Effector memory CD4-positive, alpha-beta T cell (primary cell): ENCODE results near the gene SSU72.
"Not testable (repeated sequence)": the region's sequence is repeated elsewhere in the genome, so short reads cannot be mapped to it uniquely, and the experiment has no call there.

Experiments
- DNase-seq, 3 donors: peaks; one replicate each; pipeline ENCODE4 v3.0.0-alpha.2; 2020
- H3K27ac ChIP-seq: 2 replicates; pipeline ENCODE4 v1.7.0; 2013; ENCODE audit warnings: mild to moderate bottlenecking, low read length, moderate library complexity; ENCODE audit not compliant: insufficient read depth, poor library complexity, severe bottlenecking
- H3K27me3 ChIP-seq: replicated peaks from 2 replicates; pipeline ENCODE4 v1.7.0; 2013; ENCODE audit warnings: mild to moderate bottlenecking, low read length; ENCODE audit not compliant: insufficient read depth, control insufficient read depth, poor library complexity, severe bottlenecking
- H3K36me3 ChIP-seq: 2 replicates; pipeline ENCODE4 v1.7.0; 2013; ENCODE audit warnings: mild to moderate bottlenecking, low read length, moderate library complexity; ENCODE audit not compliant: control insufficient read depth, insufficient read depth
- H3K4me1 ChIP-seq: 2 replicates; pipeline ENCODE4 v1.7.0; 2013; ENCODE audit warnings: low read length, mild to moderate bottlenecking; ENCODE audit not compliant: control insufficient read depth, insufficient read depth, poor library complexity, severe bottlenecking
- H3K4me3 ChIP-seq: 2 replicates; pipeline ENCODE4 v1.7.0; 2013; ENCODE audit warnings: low read length, low read depth, mild to moderate bottlenecking; ENCODE audit not compliant: insufficient read depth, poor library complexity, severe bottlenecking
- H3K9me3 ChIP-seq: 2 replicates; pipeline ENCODE4 v1.7.0; 2013; ENCODE audit warnings: mild to moderate bottlenecking, low read length, moderate library complexity; ENCODE audit not compliant: control insufficient read depth

The SSU72 gene

DNA sequence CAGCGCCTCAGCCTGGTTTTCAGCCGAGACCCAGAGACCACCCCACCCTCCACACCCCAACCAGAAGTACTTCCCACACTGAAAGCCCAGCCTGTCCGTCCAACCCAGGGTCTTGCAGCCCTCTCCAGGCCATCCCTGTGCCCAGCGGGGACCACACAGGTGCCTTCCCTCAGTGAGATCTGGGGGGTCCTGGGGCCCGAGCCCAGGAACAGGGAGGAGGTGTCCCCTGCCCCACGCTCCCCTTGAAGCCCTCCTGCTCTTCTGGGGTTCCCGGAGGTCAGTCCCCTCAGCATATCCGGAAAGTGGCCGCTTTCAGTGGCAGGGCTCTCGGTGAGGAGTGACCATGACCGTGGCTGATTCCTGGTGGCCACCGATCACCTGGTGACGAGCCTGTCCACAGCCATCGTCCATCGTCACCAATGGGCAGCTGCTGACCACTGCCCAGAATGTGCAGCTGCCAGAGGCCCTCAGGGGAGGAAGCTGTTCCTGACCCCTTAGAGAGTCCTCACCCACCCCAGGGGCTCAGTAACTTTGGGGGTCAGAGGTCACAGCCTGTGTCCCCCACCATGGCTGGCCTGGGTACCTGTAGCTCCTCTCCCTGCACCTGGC, 37.6 kb downstream of the SSU72 start:
- Histone ChIP-seq H3K4me3 (no peak overlapping the region), H3K27ac (no peak overlapping the region), H3K36me3 (peaks cover 10% of the 10 kb centered on the region), H3K27me3 (no peaks in the 10 kb centered on the region), H3K9me3 (no peaks in the 10 kb centered on the region), H3K4me1 (peaks cover 10% of the 10 kb centered on the region)
- DNase-seq, result no peak

DNA sequence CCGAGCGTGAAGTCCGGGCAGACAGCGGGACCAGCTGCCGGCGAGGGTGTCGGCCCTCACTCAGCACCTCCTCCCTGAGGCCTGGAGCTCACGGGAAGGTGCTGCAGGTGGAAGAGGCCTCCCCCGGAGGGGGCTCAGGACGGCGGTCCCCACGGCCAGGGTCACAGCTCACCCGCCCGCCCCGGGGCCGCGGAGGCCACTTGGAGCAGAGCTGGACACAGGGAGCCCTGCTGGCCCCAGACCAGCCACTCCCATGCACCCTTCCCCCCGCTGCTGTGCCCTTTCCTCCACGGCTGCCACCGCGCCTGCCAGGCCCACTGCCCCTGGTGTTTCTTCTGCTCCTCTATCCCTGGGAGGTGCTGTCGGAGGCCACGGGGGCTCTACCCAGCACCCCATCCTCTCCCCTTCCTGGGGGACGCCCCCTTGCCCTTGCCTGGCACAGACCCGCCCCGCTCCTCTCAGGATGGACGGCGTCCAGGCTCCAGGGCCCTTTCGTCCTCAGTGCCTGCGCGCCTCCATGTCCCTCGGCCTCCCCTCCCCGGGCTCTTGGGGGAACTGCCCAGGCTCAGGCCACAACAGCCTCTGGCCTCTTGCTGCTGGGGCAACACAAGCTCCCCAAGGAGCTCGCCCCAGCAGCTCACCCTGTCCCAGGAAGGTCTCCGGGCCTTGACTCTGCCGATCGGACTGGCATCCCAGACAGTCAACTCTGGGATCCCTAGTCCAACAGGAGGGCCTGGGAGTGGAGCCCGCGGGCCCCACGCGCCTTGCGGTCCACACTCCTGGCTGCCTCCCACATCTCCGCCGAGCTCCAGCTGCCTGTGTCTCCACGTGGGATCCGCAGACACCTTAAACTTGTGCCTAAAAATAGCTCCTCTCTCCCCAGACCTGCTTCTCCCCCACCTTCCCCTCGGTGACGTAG, 38.4 kb downstream of the SSU72 start:
- H3K4me1 ChIP-seq, result peaks cover 10% of the 10 kb centered on the region
- H3K27me3 ChIP-seq, result no peaks in the 10 kb centered on the region
- no peaks in the 10 kb centered on the region for H3K9me3 ChIP-seq
- no peak for DNase-seq
- no peak overlapping the region for H3K27ac ChIP-seq
- peaks cover 5% of the 10 kb centered on the region for H3K36me3 ChIP-seq
- H3K4me3 ChIP-seq, result no peak overlapping the region

DNA sequence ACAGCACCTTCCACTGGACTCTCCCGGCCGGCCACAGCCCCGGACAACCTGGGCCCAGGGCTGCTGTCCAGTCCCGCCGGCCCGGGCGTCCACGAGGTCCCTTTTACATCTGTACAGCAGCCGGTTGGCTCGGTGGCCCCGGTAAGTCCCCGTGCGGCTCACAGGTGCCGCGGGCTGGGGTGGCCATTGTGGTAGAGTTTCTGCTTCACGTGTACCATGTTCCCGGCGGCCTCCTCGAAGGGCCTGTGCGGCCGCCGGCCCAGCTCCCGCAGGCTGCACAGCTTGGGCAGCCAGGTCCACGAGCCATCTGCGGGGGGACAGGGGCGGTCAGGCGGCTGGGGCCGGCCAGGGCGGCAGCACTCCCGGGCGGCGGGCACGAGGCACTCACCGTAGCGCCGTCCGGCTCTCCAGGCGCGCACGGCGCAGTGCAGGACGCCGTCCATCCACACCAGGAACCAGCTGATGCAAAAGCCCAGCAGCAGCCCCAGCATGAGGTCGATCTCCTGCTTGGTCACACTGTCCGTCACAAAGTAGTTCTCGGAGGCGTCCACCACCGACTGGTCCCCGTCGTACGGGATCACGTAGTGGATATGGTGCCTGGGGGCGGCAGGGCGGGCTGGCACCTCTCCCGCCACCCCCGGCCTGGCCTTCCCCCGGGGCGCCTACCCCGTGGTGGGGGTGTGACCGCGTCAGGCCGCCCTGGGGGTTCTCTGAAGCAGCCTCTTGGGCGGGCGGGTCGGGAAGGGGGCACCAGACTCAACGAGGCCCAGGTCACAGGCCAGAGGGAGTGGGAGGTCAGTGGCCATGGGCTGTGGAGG, 39.3 kb downstream of the SSU72 start:
- no peak for DNase-seq
- no peaks in the 10 kb centered on the region for H3K9me3 ChIP-seq
- no peaks in the 10 kb centered on the region for H3K27me3 ChIP-seq
- H3K36me3 ChIP-seq, result no peaks in the 10 kb centered on the region
- H3K4me1 ChIP-seq, result peaks cover 5% of the 10 kb centered on the region
- H3K4me3 ChIP-seq, result no peak overlapping the region
- H3K27ac ChIP-seq, result no peak overlapping the region

DNA sequence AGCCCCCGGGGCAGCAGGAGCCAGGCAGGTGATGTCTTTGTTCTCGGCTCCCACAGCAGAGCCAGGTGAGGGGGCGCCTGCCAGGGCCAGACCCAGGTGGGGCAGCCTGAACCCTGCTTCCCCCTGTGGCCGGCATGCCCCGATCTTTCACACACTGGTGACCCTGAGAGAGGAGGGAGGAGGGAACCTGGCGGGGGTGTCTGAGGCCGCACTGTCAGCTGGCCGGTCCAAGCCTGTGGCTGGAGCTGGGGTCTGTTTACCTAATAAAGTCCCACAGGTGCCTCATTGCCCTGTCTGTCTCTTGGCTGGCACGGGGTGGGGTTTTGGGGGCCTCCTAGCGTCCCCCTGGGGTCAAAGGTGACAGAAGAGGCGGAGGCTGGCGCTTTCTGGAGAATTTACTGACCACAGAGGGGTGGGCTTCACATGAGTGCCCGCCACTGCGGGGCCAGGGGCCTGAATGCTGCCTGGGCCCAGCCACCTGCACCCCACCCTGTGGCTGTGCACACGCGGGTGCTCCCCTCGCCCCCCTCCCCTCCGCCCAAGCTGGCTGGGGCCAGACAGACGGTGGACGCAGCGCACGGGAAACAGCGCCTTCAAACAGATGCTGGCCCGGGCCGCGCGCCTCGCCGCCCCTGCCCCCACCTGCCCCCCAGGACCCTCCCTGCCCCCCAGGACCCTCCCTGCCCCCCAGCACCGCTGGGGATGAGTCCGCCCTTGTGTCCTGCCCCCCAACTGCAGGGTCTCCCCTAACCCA, 40.1 kb downstream of the SSU72 start:
- no peak for DNase-seq
- peaks cover 1% of the 10 kb centered on the region for H3K36me3 ChIP-seq
- H3K4me3 ChIP-seq, result no peak overlapping the region
- H3K9me3 ChIP-seq, result no peaks in the 10 kb centered on the region
- H3K27ac ChIP-seq, result no peak overlapping the region
- H3K27me3 ChIP-seq, result no peaks in the 10 kb centered on the region
- peaks cover 4% of the 10 kb centered on the region for H3K4me1 ChIP-seq

DNA sequence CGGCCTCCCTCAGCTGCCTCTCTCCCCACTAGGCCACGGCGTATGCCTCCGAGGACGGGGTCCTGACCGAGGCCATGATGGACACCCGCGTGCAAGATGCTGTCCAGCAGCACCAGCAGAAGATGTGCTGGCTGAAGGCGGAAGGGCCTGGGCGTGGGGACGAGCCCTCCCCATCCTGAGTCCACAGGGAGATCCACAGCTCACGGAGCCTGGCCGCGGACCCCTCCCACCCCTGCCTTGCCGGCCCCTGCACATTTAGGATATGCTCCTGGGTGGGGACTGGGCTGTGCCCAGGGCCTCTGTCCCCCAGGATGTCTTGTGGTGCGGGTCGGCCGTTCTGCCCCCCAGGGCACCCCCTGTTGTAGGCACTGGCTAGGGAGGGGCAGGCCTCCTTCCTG, 40.8 kb downstream of the SSU72 start:
- H3K4me3 ChIP-seq, H3K9me3 ChIP-seq, H3K27ac ChIP-seq, H3K36me3 ChIP-seq, H3K27me3 ChIP-seq, DNase-seq, H3K4me1 ChIP-seq: not testable (repeated sequence)

DNA sequence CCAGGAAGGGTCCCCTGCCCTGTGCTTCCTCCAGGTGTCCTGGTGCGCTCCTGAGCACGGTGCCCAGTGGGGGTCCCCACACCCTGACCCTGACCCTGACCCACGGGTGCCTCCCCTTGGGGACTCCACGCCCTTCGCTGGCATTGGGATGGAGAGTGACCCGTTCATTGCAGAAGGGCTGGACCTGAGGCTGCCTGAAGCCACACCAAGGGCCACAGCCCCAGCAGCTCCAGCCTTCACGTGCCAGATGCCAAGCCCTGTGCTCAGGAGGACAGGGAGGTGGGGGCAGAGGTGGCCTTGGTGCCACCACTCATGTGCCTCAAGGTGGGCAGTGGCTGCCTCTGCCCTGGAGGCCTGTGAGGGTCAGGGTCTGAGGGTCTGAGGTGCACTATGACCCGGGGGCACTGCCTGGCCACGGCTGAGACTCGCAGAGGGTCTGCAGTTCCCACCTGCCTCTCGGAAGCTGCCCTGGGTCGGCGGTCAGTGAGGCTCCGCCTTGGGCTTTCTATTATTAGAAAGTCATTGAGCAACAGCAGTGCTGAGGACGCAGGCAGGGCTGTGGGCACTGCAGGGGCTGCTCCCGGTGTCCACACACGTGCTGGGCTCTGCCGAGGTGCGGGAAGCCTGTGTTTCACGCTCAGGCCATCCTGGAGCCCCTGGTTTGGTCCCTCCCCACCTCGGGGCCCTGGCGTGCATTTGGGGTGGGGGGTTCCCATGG, 41.3 kb downstream of the SSU72 start:
- not testable (repeated sequence) for H3K4me1 ChIP-seq, H3K36me3 ChIP-seq, DNase-seq, H3K4me3 ChIP-seq, H3K27ac ChIP-seq, H3K27me3 ChIP-seq, H3K9me3 ChIP-seq

DNA sequence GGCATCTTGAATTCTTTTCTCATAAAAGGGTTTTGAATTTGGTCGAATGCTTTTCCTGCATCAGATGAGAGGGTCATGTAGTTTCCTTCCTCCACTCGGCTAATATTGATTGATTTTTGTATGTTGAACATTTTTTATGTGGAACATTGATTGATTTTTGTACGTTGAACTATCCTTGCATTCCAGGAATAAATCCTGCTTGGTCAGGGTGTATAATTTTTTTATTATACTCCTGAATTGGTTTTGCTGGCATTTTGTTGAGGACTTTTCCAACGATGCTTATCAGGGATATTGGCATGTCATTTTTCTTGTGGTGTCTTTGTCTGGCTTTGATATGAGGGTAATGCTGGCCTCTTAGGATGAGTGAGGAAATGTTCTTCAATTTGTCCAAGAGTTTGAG, 42.7 kb downstream of the SSU72 start:
- H3K4me1 ChIP-seq, result no peaks in the 10 kb centered on the region
- no peaks in the 10 kb centered on the region for H3K9me3 ChIP-seq
- no peak for DNase-seq
- no peak overlapping the region for H3K27ac ChIP-seq
- no peak overlapping the region for H3K4me3 ChIP-seq
- H3K36me3 ChIP-seq, result peaks cover 12% of the 10 kb centered on the region
- no peaks in the 10 kb centered on the region for H3K27me3 ChIP-seq

DNA sequence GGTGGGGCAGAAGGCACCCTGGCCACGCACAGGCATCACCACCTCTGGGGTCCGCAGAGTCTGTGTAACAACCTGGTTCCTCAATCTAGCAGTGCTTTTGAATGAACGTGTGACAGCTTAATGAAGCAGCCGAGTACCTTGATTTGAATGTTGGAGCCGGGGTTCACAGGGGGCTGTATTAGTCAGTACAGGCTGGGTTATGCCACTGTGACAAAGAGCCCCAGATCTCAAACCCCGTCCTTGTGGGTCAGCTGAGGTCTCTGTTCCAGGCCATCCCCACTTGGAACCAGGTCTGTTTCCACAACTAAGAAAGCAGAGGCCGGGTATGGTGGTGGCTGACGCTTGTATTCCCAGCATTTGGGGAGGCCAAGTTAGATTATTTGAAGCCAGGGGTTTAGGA, 44.7 kb downstream of the SSU72 start:
- Histone ChIP-seq H3K9me3 (no peaks in the 10 kb centered on the region), H3K4me3 (no peak overlapping the region), H3K36me3 (peaks cover 12% of the 10 kb centered on the region), H3K27me3 (no peaks in the 10 kb centered on the region), H3K4me1 (no peaks in the 10 kb centered on the region), H3K27ac (no peak overlapping the region)
- no peak for DNase-seq

DNA sequence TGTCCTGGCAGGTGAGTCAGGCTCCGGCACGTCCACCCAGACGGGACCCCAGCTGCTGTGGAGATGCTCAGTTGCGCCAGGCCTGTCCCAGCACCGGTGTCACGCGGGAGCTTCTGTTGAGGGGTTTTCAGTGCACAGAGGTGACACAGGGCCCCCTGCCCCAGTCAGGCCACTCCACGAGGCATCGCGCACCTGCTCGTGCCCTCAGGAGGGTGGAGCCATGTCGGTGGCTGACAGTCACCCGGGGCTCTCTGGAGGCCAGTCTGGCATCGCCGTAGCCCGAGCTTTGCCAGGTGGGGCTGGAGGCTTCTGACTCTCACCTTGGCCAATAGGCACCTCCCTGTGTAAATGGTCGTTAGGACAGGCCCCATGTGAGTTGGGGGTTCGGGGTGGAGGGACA, 45.3 kb downstream of the SSU72 start:
- no peak for DNase-seq
- no peak overlapping the region for H3K4me3 ChIP-seq
- peaks cover 12% of the 10 kb centered on the region for H3K36me3 ChIP-seq

More for the DNA sequence above, 45.3 kb downstream of the SSU72 start:
- Histone ChIP-seq H3K4me1 (no peaks in the 10 kb centered on the region), H3K9me3 (no peaks in the 10 kb centered on the region), H3K27ac (no peak overlapping the region), H3K27me3 (no peaks in the 10 kb centered on the region)
